H1 (cell line): Measurements from ENCODE around the gene EPHA2. TPM values are rescaled to one million over a fixed set of nuclear protein-coding genes. Genes with fewer than 3 reads are reported as not detected.

Source experiments
- CTCF ChIA-PET: fragments of 300-600 bp; sonication (Branson Sonifier 250); formaldehyde crosslinking; loops from one replicate; lab custom pipeline; 2021; ENCODE audit not compliant: partially characterized antibody; lab: Charles Lee
- POLR2A ChIA-PET: fragments of 300-600 bp; sonication (Branson Sonifier 250); formaldehyde crosslinking; loops from one replicate; lab custom pipeline; 2021; ENCODE audit warnings: inconsistent platforms; ENCODE audit not compliant: partially characterized antibody; lab: Charles Lee
- DNase-seq, 2 experiments: peaks; one replicate each; pipeline versions ENCODE4 v3.0.0 to v3.0.0-alpha.2; 2010 to 2022; ENCODE audit warnings: low spot score in 2 of 2, low read depth in 1 of 2, mixed read lengths in 1 of 2
- FAIRE-seq: peaks from 2 replicates; lab custom pipeline; 2011; peaks lifted over from hg19 to GRCh38; lab: Jason Lieb, UNC
- H2AFZ ChIP-seq: 2 replicates; pipeline ENCODE4 v1.8.1; 2012; ENCODE audit warnings: low read length, inconsistent platforms
- H2AK5ac ChIP-seq: 2 replicates; pipeline ENCODE4 v1.6.1; 2013; ENCODE audit warnings: low read depth, low read length
- H2BK120ac ChIP-seq: replicated peaks from 2 replicates; pipeline ENCODE3; 2013; ENCODE audit warnings: low read depth, low read length, inconsistent platforms
- H2BK12ac ChIP-seq: 2 replicates; pipeline ENCODE4 v1.6.1; 2013; ENCODE audit warnings: low read depth, low read length
- H2BK15ac ChIP-seq: 2 replicates; pipeline ENCODE4 v1.6.1; 2013; ENCODE audit warnings: low read length
- H2BK20ac ChIP-seq: 2 replicates; pipeline ENCODE4 v1.6.1; 2013; ENCODE audit warnings: low read length
- H2BK5ac ChIP-seq: 2 replicates; pipeline ENCODE4 v1.6.1; 2013; ENCODE audit warnings: low read depth, low read length
- H3K14ac ChIP-seq: 2 replicates; pipeline ENCODE4 v1.6.1; 2013; ENCODE audit warnings: inconsistent platforms; ENCODE audit not compliant: insufficient read length
- H3K18ac ChIP-seq: 2 replicates; pipeline ENCODE4 v1.6.1; 2013; ENCODE audit warnings: low read length; ENCODE audit errors: extremely low read depth
- H3K23ac ChIP-seq: 2 replicates; pipeline ENCODE4 v1.6.1; 2013; ENCODE audit warnings: inconsistent platforms; ENCODE audit not compliant: insufficient read length
- H3K23me2 ChIP-seq: 2 replicates; pipeline ENCODE4 v1.6.1; 2013; ENCODE audit warnings: low read depth, low read length
- H3K27ac ChIP-seq: 2 replicates; pipeline ENCODE4 v1.6.1; 2011; ENCODE audit warnings: low read depth, low read length, inconsistent platforms
- H3K27me3 ChIP-seq, 4 experiments: replicated peaks in 1 of 4; 1 replicate in 1 of 4; 2 replicates in 3 of 4; pipeline versions ENCODE4 v1.6.1 to v1.8.1; 2011 to 2013; ENCODE audit warnings: low read length in 3 of 4, mild to moderate bottlenecking in 3 of 4, inconsistent platforms in 2 of 4, mixed read lengths in 2 of 4, moderate library complexity in 1 of 4; ENCODE audit not compliant: control insufficient read depth in 3 of 4, insufficient read depth in 3 of 4; ENCODE audit errors: extremely low read depth in 1 of 4
- H3K36me3 ChIP-seq, 4 experiments: 2 replicates each; pipeline versions ENCODE4 v1.6.1 to v1.8.1; 2011 to 2013; ENCODE audit warnings: mild to moderate bottlenecking in 4 of 4, low read length in 3 of 4, moderate library complexity in 2 of 4, control low read depth in 1 of 4, inconsistent platforms in 1 of 4; ENCODE audit not compliant: insufficient read depth in 4 of 4, control insufficient read depth in 2 of 4
- H3K4ac ChIP-seq: replicated peaks from 2 replicates; pipeline ENCODE3; 2013; ENCODE audit warnings: low read length, low read depth, mixed read lengths, inconsistent platforms; ENCODE audit not compliant: insufficient read length
- H3K4me1 ChIP-seq, 4 experiments: replicated peaks in 1 of 4; 1 replicate in 1 of 4; 2 replicates in 3 of 4; pipeline versions ENCODE4 v1.6.1 to v1.8.1; 2011 to 2013; ENCODE audit warnings: low read length in 3 of 4, inconsistent platforms in 2 of 4, mixed read lengths in 1 of 4; ENCODE audit not compliant: insufficient read depth in 4 of 4, control insufficient read depth in 3 of 4
- H3K4me2 ChIP-seq, 2 experiments: 2 replicates each; pipeline versions ENCODE4 v1.6.1 to v1.8.1; 2011 to 2013; ENCODE audit warnings: low read depth in 2 of 2, low read length in 2 of 2, control low read depth in 1 of 2, inconsistent platforms in 1 of 2, mild to moderate bottlenecking in 1 of 2; ENCODE audit not compliant: insufficient read depth in 1 of 2
- H3K4me3 ChIP-seq, 4 experiments: fragments of 200-600, 300-600 bp in 1 of 4; sonication (generic), shearing (Covaris generic), sonication (Bioruptor Twin) in 1 of 4; 2 replicates each; pipeline versions ENCODE4 v1.5.1 to v1.8.1; 2011 to 2016; ENCODE audit warnings: low read length in 4 of 4, low read depth in 3 of 4, control low read depth in 2 of 4, inconsistent platforms in 2 of 4, mild to moderate bottlenecking in 2 of 4, mixed read lengths in 1 of 4, moderate library complexity in 1 of 4; ENCODE audit not compliant: insufficient read depth in 2 of 4; ENCODE audit errors: extremely low read depth in 1 of 4
- H3K56ac ChIP-seq: replicated peaks from 2 replicates; pipeline ENCODE3; 2013; ENCODE audit warnings: low read depth, mild to moderate bottlenecking, mixed read lengths, low read length, inconsistent platforms; ENCODE audit not compliant: insufficient read length
- H3K79me1 ChIP-seq: 2 replicates; pipeline ENCODE4 v1.6.1; 2013; ENCODE audit warnings: low read depth, low read length, control low read depth
- H3K79me2 ChIP-seq, 2 experiments: 2 replicates each; pipeline versions ENCODE4 v1.6.1 to v1.8.1; 2012 to 2013; ENCODE audit warnings: low read length in 2 of 2, mild to moderate bottlenecking in 2 of 2, inconsistent platforms in 1 of 2; ENCODE audit not compliant: insufficient read depth in 2 of 2, control insufficient read depth in 1 of 2
- H3K9ac ChIP-seq, 4 experiments: replicated peaks in 1 of 4; 1 replicate in 1 of 4; 2 replicates in 3 of 4; pipeline versions ENCODE4 v1.6.1 to v1.8.1; 2011 to 2013; ENCODE audit warnings: low read depth in 3 of 4, low read length in 3 of 4, control low read depth in 2 of 4, mild to moderate bottlenecking in 2 of 4, moderate library complexity in 2 of 4, inconsistent platforms in 1 of 4; ENCODE audit errors: extremely low read depth in 1 of 4
- H3K9me3 ChIP-seq, 2 experiments: 2 replicates each; pipeline versions ENCODE4 v1.6.1 to v1.8.1; 2012 to 2013; ENCODE audit warnings: mild to moderate bottlenecking in 2 of 2, moderate library complexity in 2 of 2, control low read depth in 1 of 2, inconsistent platforms in 1 of 2, low read depth in 1 of 2, low read length in 1 of 2, mixed read lengths in 1 of 2; ENCODE audit not compliant: insufficient read depth in 2 of 2
- H4K20me1 ChIP-seq, 2 experiments: replicated peaks in 1 of 2; 2 replicates each; pipeline versions ENCODE3 to v1.8.1; 2011 to 2013; ENCODE audit warnings: inconsistent platforms in 2 of 2, low read length in 2 of 2, mild to moderate bottlenecking in 1 of 2; ENCODE audit not compliant: insufficient read depth in 2 of 2, control insufficient read depth in 1 of 2
- H4K5ac ChIP-seq: 2 replicates; pipeline ENCODE4 v1.6.1; 2013; ENCODE audit warnings: low read length, low read depth, mixed read lengths, inconsistent platforms; ENCODE audit not compliant: insufficient read length
- H4K8ac ChIP-seq: 2 replicates; pipeline ENCODE4 v1.8.0; 2013; ENCODE audit warnings: mild to moderate bottlenecking, moderate library complexity, low read length, inconsistent platforms; ENCODE audit not compliant: insufficient read depth; ENCODE audit errors: extremely low read depth
- H4K91ac ChIP-seq: replicated peaks from 2 replicates; pipeline ENCODE3; 2013; ENCODE audit warnings: low read length, mixed read lengths, inconsistent platforms; ENCODE audit not compliant: insufficient read length
- CEBPB ChIP-seq: IDR thresholded peaks from 2 replicates; pipeline ENCODE4 v1.6.1; 2012; ENCODE audit warnings: low read depth, low read length
- NRF1 ChIP-seq: IDR thresholded peaks from 2 replicates; pipeline ENCODE4 v1.6.1; 2011; ENCODE audit warnings: mild to moderate bottlenecking, low read depth, low read length, improper control_type of control experiment
- SRF ChIP-seq: IDR thresholded peaks from 2 replicates; pipeline ENCODE4 v1.6.1; 2011; ENCODE audit warnings: mild to moderate bottlenecking, low read depth, low read length, moderate library complexity
- WGBS, 2 experiments: shearing (Covaris generic) in 1 of 2; methylation state at CpG; one replicate each; pipeline versions ENCODE4 v1.1.6 to v1.1.7; 2013 to 2015; ENCODE audit warnings: low lambda C conversion rate in 2 of 2, mixed read lengths in 2 of 2, inconsistent platforms in 1 of 2, low coverage in 1 of 2, missing lambda C conversion rate in 1 of 2; ENCODE audit not compliant: insufficient replicate concordance in 2 of 2, insufficient coverage in 1 of 2, insufficient read length in 1 of 2; ENCODE audit errors: extremely low coverage in 1 of 2, missing lambda C conversion rate in 1 of 2; 5-methylcytosine and 5-hydroxymethylcytosine counted together
- polyA plus RNA-seq, 7 experiments: library from polyadenylated mRNA; depleted of rRNA in 3 of 7; stranded (reverse) in 5 of 7; unstranded in 2 of 7; fragments of >200 nt in 5 of 7; fragments of 200-250 nt in 2 of 7; gene quantifications; 1 replicate in 5 of 7; 2 replicates in 1 of 7; 4 replicates in 1 of 7; pipeline versions ENCODE4 v1.2.1 to v1.2.3, GENCODE V29; 2011 to 2013; ENCODE audit warnings: missing spikeins in 2 of 7, mixed read lengths in 2 of 7
- total RNA-seq: library from RNA; stranded (reverse); fragmentation: NEBNext Ultra II Directional; extraction: Animal tissue kit (Norgen Biotek cat#: 25700); gene quantifications from 2 replicates; pipeline ENCODE4 v1.2.1, GENCODE V29; 2021

EPHA2 gene
- total and polyA plus RNA-seq, 2 of the 8 experiments (the other 6 are each of a cell fraction or from before 2014, with no cell fraction given) = 26.8 to 33.6 TPM

- Histone ChIP-seq H2BK15ac (peak overlapping the region; percentile 92; the same call in 1 of the 2 replicates), H3K27ac (0 out of 2 replicates have a peak overlapping the region, but pooled peaks have one; percentile 15), H2BK120ac (no peak overlapping the region), H3K18ac (peak overlapping the region; percentile 32; the same call in 1 of the 2 replicates), H3K4ac (no peak overlapping the region), H4K5ac (no peak overlapping the region), H3K79me1 (no peaks in the 10 kb centered on the region), H4K8ac (peak overlapping the region; percentile 31; the same call in 1 of the 2 replicates)
- WGBS, 2 experiments = 88% methylated on average over 10 of the region's 10 CpGs; no CpG with 5 or more reads in 1 of the 2 experiments
- DNase-seq = no peak
- POLR2A ChIA-PET = interaction anchor here (0.6 to 1.7 kb wide), 3 partner anchors 33 to 151 kb away, joined by 3 to 4 read pairs (median 4); partner anchors contain the start of gene FAM131C
- no peak for TF ChIP-seq SRF
- no peak for TF ChIP-seq CEBPB
- no peak for TF ChIP-seq NRF1
- TF ChIP-seq, all 59 proteins: peak for 0
- no peak overlapping the region for H3K4me2 ChIP-seq
- no peak overlapping the region for H3K56ac ChIP-seq
- H3K27me3 ChIP-seq = no peaks in the 10 kb centered on the region; a peak in 1 of 7 replicates
- H3K4me3 ChIP-seq = no peak overlapping the region
- H3K14ac ChIP-seq = no peak overlapping the region
- CTCF ChIA-PET = interaction anchor here (0.6 to 17.1 kb wide), 8 partner anchors 16 to 130 kb away, joined by 3 to 569 read pairs (median 4); partner anchors contain the start of gene FAM131C
- H2AFZ ChIP-seq = no peak overlapping the region; the same call in 1 of the 2 replicates
- H3K4me1 ChIP-seq = peaks cover 4 to 11% (median 8%) of the 10 kb centered on the region in 4 experiments; a peak in 6 of 7 replicates
- FAIRE-seq = no peak
- no peaks in the 10 kb centered on the region for H3K9me3 ChIP-seq
- H2BK12ac ChIP-seq = peak overlapping the region; percentile 98; the same call in 1 of the 2 replicates
- peak overlapping the region; percentile 83 for H2BK5ac ChIP-seq
- H2BK20ac ChIP-seq = peak overlapping the region; percentile 99; the same call in 1 of the 2 replicates
- H3K23me2 ChIP-seq = no peaks in the 10 kb centered on the region
- H3K23ac ChIP-seq = no peak overlapping the region
- peak overlapping the region; percentile 58; the same call in 1 of the 2 replicates for H2AK5ac ChIP-seq
- H3K79me2 ChIP-seq = no peaks in the 10 kb centered on the region
- H3K9ac ChIP-seq = no peak overlapping the region
- no peaks in the 10 kb centered on the region for H3K36me3 ChIP-seq
- H4K91ac ChIP-seq = peak overlapping the region; percentile 41
- no peaks in the 10 kb centered on the region for H4K20me1 ChIP-seq
Observed at GRCh38 chr1:16184557-16185303, 28.9 kb upstream of the EPHA2 start.
